HepG2 (cell line): ENCODE results near the gene PMVK. TPM values are rescaled to one million over a fixed set of nuclear protein-coding genes. Genes with fewer than 3 reads are reported as not detected.

Experiments
- HOXD1 ChIP-seq: sonication (generic); formaldehyde crosslinking; IDR thresholded peaks from 2 replicates; pipeline ENCODE4 v1.5.0; 2020; ENCODE audit warnings: missing genetic modification reagents
- JUND ChIP-seq: sonication (generic); formaldehyde crosslinking; IDR thresholded peaks from 2 replicates; pipeline ENCODE4 v1.8.0; 2022; ENCODE audit warnings: mild to moderate bottlenecking, missing genetic modification reagents
- KAT8 ChIP-seq: IDR thresholded peaks from 2 replicates; pipeline ENCODE4 v1.6.1; 2016; ENCODE audit warnings: missing genetic modification reagents, missing compliant biosample characterization
- NCOA2 ChIP-seq: sonication (generic); formaldehyde crosslinking; IDR thresholded peaks from 2 replicates; pipeline ENCODE4 v1.8.0; 2022; ENCODE audit warnings: inconsistent platforms
- PRPF4 ChIP-seq: fragments of 200-400 bp; formaldehyde crosslinking; IDR thresholded peaks from 2 replicates; pipeline ENCODE4 v1.6.1; 2016; ENCODE audit warnings: low read length, low read depth; ENCODE audit not compliant: poor library complexity, severe bottlenecking
- RBFOX2 ChIP-seq: fragments of 200-400 bp; formaldehyde crosslinking; IDR thresholded peaks from 2 replicates; pipeline ENCODE4 v1.6.1; 2017; ENCODE audit warnings: low read depth, mild to moderate bottlenecking, low read length
- RFXAP ChIP-seq: sonication (generic); formaldehyde crosslinking; IDR thresholded peaks from 2 replicates; pipeline ENCODE4 v1.4.0; 2020; ENCODE audit warnings: missing genetic modification reagents, borderline replicate concordance
- SMAD1 ChIP-seq: sonication (generic); formaldehyde crosslinking; IDR thresholded peaks from 2 replicates; pipeline ENCODE4 v1.4.0; 2020; ENCODE audit warnings: missing genetic modification reagents, low read depth, mild to moderate bottlenecking, borderline replicate concordance
- TRIM24 ChIP-seq: sonication (generic); formaldehyde crosslinking; IDR thresholded peaks from 2 replicates; pipeline ENCODE4 v1.8.0; 2022; ENCODE audit warnings: mild to moderate bottlenecking, missing genetic modification reagents
- ZFY ChIP-seq: sonication (generic); formaldehyde crosslinking; IDR thresholded peaks from 2 replicates; pipeline ENCODE4 v1.4.0; 2020; ENCODE audit warnings: missing genetic modification reagents
- ZNF17 ChIP-seq: sonication (generic); formaldehyde crosslinking; IDR thresholded peaks from 2 replicates; pipeline ENCODE4 v1.5.0; 2020; ENCODE audit warnings: mild to moderate bottlenecking, missing genetic modification reagents
- ZNF256 ChIP-seq: sonication (generic); formaldehyde crosslinking; conservative IDR thresholded peaks from 2 replicates; pipeline ENCODE4 v1.4.0; 2020; ENCODE audit warnings: missing genetic modification reagents
- ZNF354B ChIP-seq: sonication (generic); formaldehyde crosslinking; IDR thresholded peaks from 2 replicates; pipeline ENCODE4 v1.8.0; 2022; ENCODE audit warnings: mild to moderate bottlenecking, missing genetic modification reagents
- ZNF558 ChIP-seq: sonication (generic); formaldehyde crosslinking; IDR thresholded peaks from 2 replicates; pipeline ENCODE4 v1.9.0; 2022; ENCODE audit warnings: mild to moderate bottlenecking, missing genetic modification reagents, borderline replicate concordance
- ZNF615 ChIP-seq: sonication (generic); formaldehyde crosslinking; IDR thresholded peaks from 2 replicates; pipeline ENCODE4 v1.5.0; 2020; ENCODE audit warnings: mild to moderate bottlenecking, missing genetic modification reagents, borderline replicate concordance
- ZNF746 ChIP-seq: sonication (generic); formaldehyde crosslinking; IDR thresholded peaks from 2 replicates; pipeline ENCODE4 v1.8.0; 2022; ENCODE audit warnings: mild to moderate bottlenecking, missing genetic modification reagents
- ZNF761 ChIP-seq: sonication (generic); formaldehyde crosslinking; conservative IDR thresholded peaks from 2 replicates; pipeline ENCODE4 v1.4.0; 2020; ENCODE audit warnings: mild to moderate bottlenecking, missing genetic modification reagents
- ZNF773 ChIP-seq: sonication (generic); formaldehyde crosslinking; IDR thresholded peaks from 2 replicates; pipeline ENCODE4 v1.4.0; 2020; ENCODE audit warnings: missing genetic modification reagents, borderline replicate concordance
- ZSCAN31 ChIP-seq: sonication (generic); formaldehyde crosslinking; IDR thresholded peaks from 2 replicates; pipeline ENCODE4 v1.5.0; 2020; ENCODE audit warnings: low read depth, mild to moderate bottlenecking, missing genetic modification reagents
- polyA plus RNA-seq, 8 experiments: library from polyadenylated mRNA; depleted of rRNA in 3 of 8; stranded (reverse) in 7 of 8; unstranded in 1 of 8; fragments of >200 nt; fragmentation: Illumina TruSeq in 4 of 8; extraction: Trizol in 4 of 8; gene quantifications; 2 replicates each; pipeline versions ENCODE4 v1.2.1 to v1.2.3, GENCODE V29; 2011 to 2016; ENCODE audit warnings: low read depth in 4 of 8, missing spikeins in 1 of 8, mixed read lengths in 1 of 8; ENCODE audit not compliant: insufficient read depth in 1 of 8
- total RNA-seq, 5 experiments: library from RNA; depleted of rRNA; stranded (reverse); fragments of >200 nt; fragmentation: Illumina TruSeq; extraction: Trizol; gene quantifications; 2 replicates each; pipeline ENCODE4 v1.2.3, GENCODE V29; 2016; ENCODE audit warnings: low read depth in 1 of 5
- TF ChIP-seq, protein P1 (sequence below), 2 experiments: sonication (generic) in 1 of 2; formaldehyde crosslinking in 1 of 2; IDR thresholded peaks; 2 replicates each; pipeline versions ENCODE4 v1.4.0 to v1.6.1; 2018 to 2020; ENCODE audit warnings: missing genetic modification reagents in 2 of 2, borderline replicate concordance in 1 of 2, low read depth in 1 of 2, mild to moderate bottlenecking in 1 of 2, missing biosample characterization in 1 of 2
- TF ChIP-seq, protein P2 (sequence below): sonication (generic); formaldehyde crosslinking; IDR thresholded peaks from 2 replicates; pipeline ENCODE4 v1.4.0; 2020; ENCODE audit warnings: missing genetic modification reagents
- TF ChIP-seq, protein P3 (sequence below): sonication (generic); formaldehyde crosslinking; IDR thresholded peaks from 2 replicates; pipeline ENCODE4 v1.8.0; 2022; ENCODE audit warnings: mild to moderate bottlenecking, missing genetic modification reagents
- TF ChIP-seq, protein P4 (sequence below): sonication (generic); formaldehyde crosslinking; IDR thresholded peaks from 2 replicates; pipeline ENCODE4 v1.5.0; 2020; ENCODE audit warnings: missing genetic modification reagents

Gene PMVK
- total and polyA plus RNA-seq, 2 of the 13 experiments (the other 11 are each of a cell fraction or from before 2014, with no cell fraction given), result 3.9 to 12.6 TPM

DNA sequence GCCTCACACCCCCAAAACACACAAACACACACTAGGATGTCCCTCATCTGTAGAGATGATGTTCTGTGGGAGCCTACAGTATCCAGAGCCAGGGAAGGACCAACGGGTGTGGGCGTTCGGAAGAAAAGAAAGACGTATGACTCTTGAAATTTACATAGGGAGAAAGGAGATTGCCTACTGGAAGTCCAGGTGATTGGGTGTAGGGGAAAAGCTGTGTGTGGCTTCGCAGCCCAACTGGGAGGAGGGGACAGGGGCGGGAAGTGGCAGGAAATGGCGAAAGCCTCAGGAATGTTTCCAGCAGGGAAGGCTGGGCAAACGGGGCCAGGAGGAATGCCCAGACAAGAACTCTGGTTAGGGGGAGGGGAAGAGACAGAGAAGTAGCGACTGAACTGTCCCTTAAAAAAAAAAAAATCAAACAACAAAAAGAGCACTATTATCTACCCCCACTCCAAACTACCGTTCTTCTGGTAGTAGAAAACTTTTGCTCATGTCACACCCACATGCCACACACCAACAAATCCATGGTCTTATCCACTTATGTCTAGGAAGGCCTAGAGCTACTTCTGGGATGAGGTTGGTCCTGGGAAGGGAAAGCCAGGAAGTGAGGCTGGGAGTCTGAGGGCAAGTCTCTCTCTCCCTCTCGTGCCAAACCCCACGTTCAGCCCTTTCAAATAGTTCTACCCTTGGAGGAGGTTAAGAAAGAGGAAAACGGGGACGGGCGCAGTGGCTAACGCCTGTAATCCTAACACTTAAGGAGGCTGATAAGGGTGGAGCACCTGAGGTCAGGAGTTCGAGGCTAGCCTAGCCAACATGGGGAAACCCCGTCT, 36.2 kb upstream of the PMVK start (continued):
- TF ChIP-seq, protein P1, sequence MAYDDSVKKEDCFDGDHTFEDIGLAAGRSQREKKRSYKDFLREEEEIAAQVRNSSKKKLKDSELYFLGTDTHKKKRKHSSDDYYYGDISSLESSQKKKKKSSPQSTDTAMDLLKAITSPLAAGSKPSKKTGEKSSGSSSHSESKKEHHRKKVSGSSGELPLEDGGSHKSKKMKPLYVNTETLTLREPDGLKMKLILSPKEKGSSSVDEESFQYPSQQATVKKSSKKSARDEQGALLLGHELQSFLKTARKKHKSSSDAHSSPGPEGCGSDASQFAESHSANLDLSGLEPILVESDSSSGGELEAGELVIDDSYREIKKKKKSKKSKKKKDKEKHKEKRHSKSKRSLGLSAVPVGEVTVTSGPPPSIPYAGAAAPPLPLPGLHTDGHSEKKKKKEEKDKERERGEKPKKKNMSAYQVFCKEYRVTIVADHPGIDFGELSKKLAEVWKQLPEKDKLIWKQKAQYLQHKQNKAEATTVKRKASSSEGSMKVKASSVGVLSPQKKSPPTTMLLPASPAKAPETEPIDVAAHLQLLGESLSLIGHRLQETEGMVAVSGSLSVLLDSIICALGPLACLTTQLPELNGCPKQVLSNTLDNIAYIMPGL (CRISPR knock-in tag; IDR thresholded peaks at IDR 0.05; ENCODE audit: borderline replicate concordance in 1 of 2, low read depth in 1 of 2), result no peak; a peak in 1 of 4 replicates
- 0 out of 2 replicates have a peak, but pooled peaks have one; percentile 60 for TF ChIP-seq HOXD1 (CRISPR knock-in tag)
- TF ChIP-seq, protein P2, sequence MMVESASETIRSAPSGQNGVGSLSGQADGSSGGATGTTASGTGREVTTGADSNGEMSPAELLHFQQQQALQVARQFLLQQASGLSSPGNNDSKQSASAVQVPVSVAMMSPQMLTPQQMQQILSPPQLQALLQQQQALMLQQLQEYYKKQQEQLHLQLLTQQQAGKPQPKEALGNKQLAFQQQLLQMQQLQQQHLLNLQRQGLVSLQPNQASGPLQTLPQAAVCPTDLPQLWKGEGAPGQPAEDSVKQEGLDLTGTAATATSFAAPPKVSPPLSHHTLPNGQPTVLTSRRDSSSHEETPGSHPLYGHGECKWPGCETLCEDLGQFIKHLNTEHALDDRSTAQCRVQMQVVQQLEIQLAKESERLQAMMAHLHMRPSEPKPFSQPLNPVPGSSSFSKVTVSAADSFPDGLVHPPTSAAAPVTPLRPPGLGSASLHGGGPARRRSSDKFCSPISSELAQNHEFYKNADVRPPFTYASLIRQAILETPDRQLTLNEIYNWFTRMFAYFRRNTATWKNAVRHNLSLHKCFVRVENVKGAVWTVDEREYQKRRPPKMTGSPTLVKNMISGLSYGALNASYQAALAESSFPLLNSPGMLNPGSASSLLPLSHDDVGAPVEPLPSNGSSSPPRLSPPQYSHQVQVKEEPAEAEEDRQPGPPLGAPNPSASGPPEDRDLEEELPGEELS, result peak; percentile 79
- TF ChIP-seq ZNF773 (CRISPR knock-in tag), result 0 out of 2 replicates have a peak, but pooled peaks have one; percentile 39
- TF ChIP-seq ZNF746, result peak; percentile 33; the same call in 1 of the 2 replicates
- TF ChIP-seq ZNF17 (CRISPR knock-in tag), result no peak
- TF ChIP-seq, protein P3, sequence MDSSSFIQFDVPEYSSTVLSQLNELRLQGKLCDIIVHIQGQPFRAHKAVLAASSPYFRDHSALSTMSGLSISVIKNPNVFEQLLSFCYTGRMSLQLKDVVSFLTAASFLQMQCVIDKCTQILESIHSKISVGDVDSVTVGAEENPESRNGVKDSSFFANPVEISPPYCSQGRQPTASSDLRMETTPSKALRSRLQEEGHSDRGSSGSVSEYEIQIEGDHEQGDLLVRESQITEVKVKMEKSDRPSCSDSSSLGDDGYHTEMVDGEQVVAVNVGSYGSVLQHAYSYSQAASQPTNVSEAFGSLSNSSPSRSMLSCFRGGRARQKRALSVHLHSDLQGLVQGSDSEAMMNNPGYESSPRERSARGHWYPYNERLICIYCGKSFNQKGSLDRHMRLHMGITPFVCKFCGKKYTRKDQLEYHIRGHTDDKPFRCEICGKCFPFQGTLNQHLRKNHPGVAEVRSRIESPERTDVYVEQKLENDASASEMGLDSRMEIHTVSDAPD, result 0 out of 2 replicates have a peak, but pooled peaks have one; percentile 30
- TF ChIP-seq NCOA2 (CRISPR knock-in tag), result peak; percentile 75
- peak; percentile 47; the same call in 1 of the 2 replicates for TF ChIP-seq RBFOX2
- no peak for TF ChIP-seq RFXAP (CRISPR knock-in tag)
- peak; percentile 39 for TF ChIP-seq ZFY
- TF ChIP-seq ZNF615 (CRISPR knock-in tag), result no peak; the same call in 1 of the 2 replicates
- no peak for TF ChIP-seq ZNF761 (CRISPR knock-in tag)
- no peak for TF ChIP-seq ZNF354B
- TF ChIP-seq, protein P4, sequence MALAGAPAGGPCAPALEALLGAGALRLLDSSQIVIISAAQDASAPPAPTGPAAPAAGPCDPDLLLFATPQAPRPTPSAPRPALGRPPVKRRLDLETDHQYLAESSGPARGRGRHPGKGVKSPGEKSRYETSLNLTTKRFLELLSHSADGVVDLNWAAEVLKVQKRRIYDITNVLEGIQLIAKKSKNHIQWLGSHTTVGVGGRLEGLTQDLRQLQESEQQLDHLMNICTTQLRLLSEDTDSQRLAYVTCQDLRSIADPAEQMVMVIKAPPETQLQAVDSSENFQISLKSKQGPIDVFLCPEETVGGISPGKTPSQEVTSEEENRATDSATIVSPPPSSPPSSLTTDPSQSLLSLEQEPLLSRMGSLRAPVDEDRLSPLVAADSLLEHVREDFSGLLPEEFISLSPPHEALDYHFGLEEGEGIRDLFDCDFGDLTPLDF (CRISPR knock-in tag), result peak; percentile 69
- no peak for TF ChIP-seq ZNF558 (CRISPR knock-in tag)
- TF ChIP-seq TRIM24 (CRISPR knock-in tag), result no peak
- peak; percentile 59; the same call in 1 of the 2 replicates for TF ChIP-seq KAT8 (CRISPR knock-in tag)
- peak; percentile 69; the same call in 1 of the 2 replicates for TF ChIP-seq ZSCAN31 (CRISPR knock-in tag)
- TF ChIP-seq SMAD1 (CRISPR knock-in tag), result 0 out of 2 replicates have a peak, but pooled peaks have one; percentile 26
- TF ChIP-seq JUND (CRISPR knock-in tag), result no peak
- TF ChIP-seq ZNF256, result 0 out of 2 replicates have a peak, but pooled peaks have one; percentile 32
- peak; percentile 29 for TF ChIP-seq PRPF4
